CD4-positive, alpha-beta T cell treated with Interleukin-4 for 4 hours (primary cell): ENCODE data around the gene KRR1.
"Not testable (repeated sequence)": the region's sequence is repeated elsewhere in the genome, so short reads cannot be mapped to it uniquely, and the experiment has no call there.

Experiments used
- DNase-seq: peaks from one replicate; pipeline ENCODE4 v3.0.0-alpha.2; 2020

The KRR1 gene

GRCh38 chr12:75522124-75522523, 10.7 kb upstream of the KRR1 start:
- DNase-seq: not testable (repeated sequence)

GRCh38 chr12:75521224-75521623, 9.8 kb upstream of the KRR1 start:
- not testable (repeated sequence) for DNase-seq

GRCh38 chr12:75509621-75510020, 1.8 kb downstream of the KRR1 start:
- no peak for DNase-seq

GRCh38 chr12:75508159-75508558, 3.2 kb downstream of the KRR1 start:
- no peak for DNase-seq

GRCh38 chr12:75507086-75507485, 4.3 kb downstream of the KRR1 start:
- no peak for DNase-seq

- peak; percentile 29 for DNase-seq
Measured at GRCh38 chr12:75505706-75506312, 5.6 kb downstream of the KRR1 start.

GRCh38 chr12:75503866-75504265, 7.5 kb downstream of the KRR1 start:
- DNase-seq: no peak

- no peak for DNase-seq
Measured at GRCh38 chr12:75503459-75503858, 8.0 kb downstream of the KRR1 start.

GRCh38 chr12:75491169-75491568, 20.2 kb downstream of the KRR1 start:
- DNase-seq: no peak

GRCh38 chr12:75489613-75490210, 21.7 kb downstream of the KRR1 start:
- DNase-seq: peak; percentile 54

- DNase-seq: no peak
Measured at GRCh38 chr12:75489187-75489586, 22.2 kb downstream of the KRR1 start.

- DNase-seq: peak; percentile 22
Measured at GRCh38 chr12:75488553-75488952, 22.9 kb downstream of the KRR1 start.

GRCh38 chr12:75487308-75487707, 24.1 kb downstream of the KRR1 start:
- DNase-seq: no peak

- DNase-seq: not testable (repeated sequence)
Measured at GRCh38 chr12:75484450-75484849, 27.0 kb downstream of the KRR1 start.

GRCh38 chr12:75483431-75483830, 28.0 kb downstream of the KRR1 start:
- DNase-seq: no peak

- DNase-seq: peak; percentile 63
Measured at GRCh38 chr12:75482646-75483045, 28.8 kb downstream of the KRR1 start.

GRCh38 chr12:75481774-75482173, 29.6 kb downstream of the KRR1 start:
- peak; percentile 24 for DNase-seq

GRCh38 chr12:75481013-75481705, 30.2 kb downstream of the KRR1 start:
- no peak for DNase-seq

- DNase-seq: peak; percentile 90
Measured at GRCh38 chr12:75480469-75480949, 30.9 kb downstream of the KRR1 start, which contains the start of gene GLIPR1. TSS of gene GLIPR1 (plus strand) at chr12:75480755. CDS start at chr12:75480881, 126 bp downstream.

- peak; percentile 36 for DNase-seq
Measured at GRCh38 chr12:75479963-75480461, 31.4 kb downstream of the KRR1 start.

- peak; percentile 87 for DNase-seq
Measured at GRCh38 chr12:75478116-75478794, 33.2 kb downstream of the KRR1 start.

GRCh38 chr12:75477137-75477536, 34.3 kb downstream of the KRR1 start:
- no peak for DNase-seq

- no peak for DNase-seq
Measured at GRCh38 chr12:75476071-75476470, 35.3 kb downstream of the KRR1 start.
